Sigmoid colon (tissue), 7 donors: ENCODE results near the gene EDDM3A. TPM values are rescaled to one million over a fixed set of nuclear protein-coding genes. Genes with fewer than 3 reads are reported as not detected.
A peak's percentile ranks its signal among the peaks of the same experiment; 100 is the strongest.
"Not testable (repeated sequence)": the region's sequence is repeated elsewhere in the genome, so short reads cannot be mapped to it uniquely, and the experiment has no call there.

ENCODE experiments used
- DNase-seq: peaks from one replicate; pipeline ENCODE4 v3.0.0-alpha.2; 2019
- H3K27ac ChIP-seq, 4 donors: fragments of 200-600 bp; sonication (generic); one replicate each; pipeline ENCODE4 v1.5.1; 2016 to 2019; ENCODE audit warnings: mild to moderate bottlenecking in 1 of 4
- H3K27me3 ChIP-seq, 3 donors: fragments of 200-600 bp; sonication (generic); one replicate each; pipeline ENCODE4 v1.5.1; 2019; ENCODE audit warnings: mild to moderate bottlenecking in 1 of 3
- H3K36me3 ChIP-seq, 4 donors: fragments of 200-600 bp; sonication (generic); one replicate each; pipeline ENCODE4 v1.5.1; 2016 to 2019
- H3K4me1 ChIP-seq, 4 donors: fragments of 200-600 bp; sonication (generic); one replicate each; pipeline ENCODE4 v1.5.1; 2017 to 2019
- H3K4me3 ChIP-seq, 4 donors: fragments of 200-600 bp; sonication (generic); one replicate each; pipeline ENCODE4 v1.5.1; 2017 to 2019; ENCODE audit warnings: mild to moderate bottlenecking in 2 of 4, moderate library complexity in 1 of 4
- H3K9me3 ChIP-seq, 4 donors: fragments of 200-600 bp in 3 of 4; sonication (generic) in 3 of 4; one replicate each; pipeline versions ENCODE4 v1.5.1 to v1.6.1; 2013 to 2019
- CTCF ChIP-seq, 4 experiments: fragments of 450-650 bp in 3 of 4; fragments of 200-600 bp in 1 of 4; IDR thresholded peaks; one replicate each; pipeline ENCODE4 v1.5.1; 2016 to 2019; ENCODE audit warnings: antibody characterized with exemption in 4 of 4, mild to moderate bottlenecking in 3 of 4, moderate library complexity in 2 of 4
- EP300 ChIP-seq, 4 donors: sonication (generic); formaldehyde crosslinking; IDR thresholded peaks; one replicate each; pipeline ENCODE4 v1.6.1; 2017; ENCODE audit warnings: antibody characterized with exemption in 4 of 4
- POLR2A ChIP-seq, 2 donors: fragments of 450-650 bp; IDR thresholded peaks; one replicate each; pipeline ENCODE4 v1.6.1; 2016; ENCODE audit warnings: antibody characterized with exemption in 2 of 2, mild to moderate bottlenecking in 2 of 2, moderate library complexity in 2 of 2
- POLR2AphosphoS5 ChIP-seq, 4 donors: sonication (generic); formaldehyde crosslinking; IDR thresholded peaks; one replicate each; pipeline ENCODE4 v1.6.1; 2017; ENCODE audit warnings: antibody characterized with exemption in 4 of 4
- WGBS, 2 donors: extraction: QIAGEN DNeasy Blood & Tissue Kit; methylation state at CpG; one replicate each; pipeline ENCODE4 v1.1.7; 2013; 5-methylcytosine and 5-hydroxymethylcytosine counted together
- intact Hi-C: fragments of 100-400 bp; cut with DNase I; formaldehyde crosslinking; loops from one replicate; pipeline ENCODE4 v1.15.1; 2023
- polyA plus RNA-seq, 3 donors: library from polyadenylated mRNA; stranded (reverse); fragments of 200-250 nt; gene quantifications; one replicate each; pipeline ENCODE4 v1.2.3, GENCODE V29; 2013
- total RNA-seq, 4 donors: library from RNA; depleted of rRNA; stranded (reverse); fragments of >200 nt; gene quantifications; one replicate each; pipeline ENCODE4 v1.1.0, GENCODE V29; 2016
- donor health status: healthy with polysubstance abuse.
- donor health status: Bipolar disorder and iron deficiency.
- donor health status: healthy.

EDDM3A gene
- total and polyA plus RNA-seq, 7 donors, result not detected

- H3K27ac ChIP-seq, result peak overlapping the region in 1 of 4 donors; percentile 43
- H3K36me3 ChIP-seq, result no peaks in the 10 kb centered on the region
- no peak for TF ChIP-seq EP300 (IDR thresholded peaks at IDR 0.05)
- intact Hi-C loops, result no loop called here
- no peak overlapping the region for H3K4me3 ChIP-seq
- WGBS, 2 donors, result 92 to 96% methylated on average over 5 of the region's 5 CpGs
- no peaks in the 10 kb centered on the region for H3K4me1 ChIP-seq
- no peak for DNase-seq
- H3K27me3 ChIP-seq, result no peaks in the 10 kb centered on the region
- H3K9me3 ChIP-seq, result no peaks in the 10 kb centered on the region
These were observed 13.2 kb upstream of the EDDM3A start for GRCh38 chr14:20732477-20732876.

GRCh38 chr14:20732979-20733635 lies 12.6 kb upstream of the EDDM3A start:
- TF ChIP-seq POLR2AphosphoS5 (IDR thresholded peaks at IDR 0.05), result no peak
- TF ChIP-seq POLR2A (IDR thresholded peaks at IDR 0.05), result no peak
- TF ChIP-seq EP300 (IDR thresholded peaks at IDR 0.05), result no peak
- no peaks in the 10 kb centered on the region for H3K27me3 ChIP-seq
- WGBS, 2 donors, result 72 to 74% methylated on average over 6 of the region's 6 CpGs
- no peak overlapping the region for H3K4me3 ChIP-seq
- peak overlapping the region in 1 of 4 donors; percentile 43 for H3K27ac ChIP-seq
- H3K9me3 ChIP-seq, result no peaks in the 10 kb centered on the region
- intact Hi-C loops, result no loop called here
- no peaks in the 10 kb centered on the region for H3K36me3 ChIP-seq
- no peak for DNase-seq
- no peaks in the 10 kb centered on the region for H3K4me1 ChIP-seq

GRCh38 chr14:20733684-20734429 lies 11.8 kb upstream of the EDDM3A start:
- Histone ChIP-seq H3K4me1 (no peaks in the 10 kb centered on the region), H3K4me3 (no peak overlapping the region), H3K27me3 (no peaks in the 10 kb centered on the region), H3K9me3 (no peaks in the 10 kb centered on the region), H3K27ac (no peak overlapping the region), H3K36me3 (no peaks in the 10 kb centered on the region)
- intact Hi-C loops, result no loop called here
- no peak for TF ChIP-seq CTCF (IDR thresholded peaks at IDR 0.05)
- TF ChIP-seq POLR2AphosphoS5 (IDR thresholded peaks at IDR 0.05), result no peak
- TF ChIP-seq EP300 (IDR thresholded peaks at IDR 0.05), result no peak
- WGBS, 2 donors, result 76 to 77% methylated on average over 6 of the region's 6 CpGs
- DNase-seq, result no peak

- no peaks in the 10 kb centered on the region for H3K36me3 ChIP-seq
- TF ChIP-seq POLR2AphosphoS5 (IDR thresholded peaks at IDR 0.05) (no peak), CTCF (IDR thresholded peaks at IDR 0.05) (no peak), EP300 (IDR thresholded peaks at IDR 0.05) (no peak), POLR2A (IDR thresholded peaks at IDR 0.05) (no peak)
- DNase-seq, result no peak
- H3K27me3 ChIP-seq, result no peaks in the 10 kb centered on the region
- WGBS, 2 donors, result 61 to 67% methylated on average over 4 of the region's 4 CpGs
- H3K4me3 ChIP-seq, result no peak overlapping the region
- intact Hi-C loops, result no loop called here
- H3K9me3 ChIP-seq, result no peaks in the 10 kb centered on the region
- no peaks in the 10 kb centered on the region for H3K4me1 ChIP-seq
- H3K27ac ChIP-seq, result no peak overlapping the region
These were observed 11.3 kb upstream of the EDDM3A start for GRCh38 chr14:20734430-20734806.

- H3K27ac ChIP-seq, DNase-seq, H3K9me3 ChIP-seq, H3K4me3 ChIP-seq, H3K4me1 ChIP-seq, H3K36me3 ChIP-seq, intact Hi-C loops, H3K27me3 ChIP-seq: not testable (repeated sequence)
- 95 to 96% methylated on average over 7 of the region's 7 CpGs for WGBS, 2 donors
These were observed 7.4 kb upstream of the EDDM3A start for GRCh38 chr14:20738292-20738691.

- TF ChIP-seq EP300 (IDR thresholded peaks at IDR 0.05), result no peak
- no peak for TF ChIP-seq POLR2AphosphoS5 (IDR thresholded peaks at IDR 0.05)
- no peak for TF ChIP-seq CTCF (IDR thresholded peaks at IDR 0.05)
- TF ChIP-seq POLR2A (IDR thresholded peaks at IDR 0.05), result no peak
- WGBS, 2 donors, result 47 to 66% methylated on average over 4 of the region's 4 CpGs
- H3K4me3 ChIP-seq, result no peak overlapping the region
These were observed 3.6 kb upstream of the EDDM3A start for GRCh38 chr14:20742132-20742531.

More at GRCh38 chr14:20742132-20742531, 3.6 kb upstream of the EDDM3A start:
- Histone ChIP-seq H3K9me3 (no peaks in the 10 kb centered on the region), H3K27ac (no peak overlapping the region), H3K4me1 (no peaks in the 10 kb centered on the region), H3K27me3 (no peaks in the 10 kb centered on the region), H3K36me3 (no peaks in the 10 kb centered on the region)
- no peak for DNase-seq
- intact Hi-C loops, result no loop called here
